Lower leg skin (tissue), 4 donors: Measurements from ENCODE around the gene ANKS6. TPM values are rescaled to one million over a fixed set of nuclear protein-coding genes. Genes with fewer than 3 reads are reported as not detected.

Experiments
- DNase-seq, 2 donors: peaks; one replicate each; pipeline ENCODE4 v3.0.0-alpha.2; 2019; ENCODE audit warnings: low spot score in 2 of 2
- H3K4me3 ChIP-seq: fragments of 200-600 bp; sonication (generic); 2 replicates; pipeline ENCODE4 v1.5.1; 2017; ENCODE audit warnings: mild to moderate bottlenecking, low read depth; ENCODE audit not compliant: poor library complexity, severe bottlenecking
- POLR2A ChIP-seq, 2 donors: fragments of 450-650 bp; IDR thresholded peaks; one replicate each; pipeline ENCODE4 v1.6.1; 2016 to 2017; ENCODE audit warnings: antibody characterized with exemption in 2 of 2, mild to moderate bottlenecking in 1 of 2, moderate library complexity in 1 of 2
- WGBS, 2 donors: methylation state at CpG; one replicate each; pipeline ENCODE4 v1.1.5; 2018; 5-methylcytosine and 5-hydroxymethylcytosine counted together
- intact Hi-C: fragments of 100-400 bp; cut with DNase I; formaldehyde crosslinking; loops from one replicate; pipeline ENCODE4 v1.15.0; 2023; ENCODE audit warnings: low total_unique reads
- total RNA-seq, 4 donors: library from RNA; depleted of rRNA; stranded (reverse); fragments of >200 nt; gene quantifications; one replicate each; pipeline ENCODE4 v1.1.0, GENCODE V29; 2016
- TF ChIP-seq, protein P1 (sequence below), 3 donors: fragments of 450-650 bp; IDR thresholded peaks; one replicate each; pipeline ENCODE4 v1.5.1; 2016; ENCODE audit warnings: antibody characterized with exemption in 3 of 3, mild to moderate bottlenecking in 3 of 3, moderate library complexity in 2 of 3

ANKS6 gene
- total RNA-seq, 4 donors from 2014 or later: 11.3 to 28.0 (median 19.1) TPM

DNA sequence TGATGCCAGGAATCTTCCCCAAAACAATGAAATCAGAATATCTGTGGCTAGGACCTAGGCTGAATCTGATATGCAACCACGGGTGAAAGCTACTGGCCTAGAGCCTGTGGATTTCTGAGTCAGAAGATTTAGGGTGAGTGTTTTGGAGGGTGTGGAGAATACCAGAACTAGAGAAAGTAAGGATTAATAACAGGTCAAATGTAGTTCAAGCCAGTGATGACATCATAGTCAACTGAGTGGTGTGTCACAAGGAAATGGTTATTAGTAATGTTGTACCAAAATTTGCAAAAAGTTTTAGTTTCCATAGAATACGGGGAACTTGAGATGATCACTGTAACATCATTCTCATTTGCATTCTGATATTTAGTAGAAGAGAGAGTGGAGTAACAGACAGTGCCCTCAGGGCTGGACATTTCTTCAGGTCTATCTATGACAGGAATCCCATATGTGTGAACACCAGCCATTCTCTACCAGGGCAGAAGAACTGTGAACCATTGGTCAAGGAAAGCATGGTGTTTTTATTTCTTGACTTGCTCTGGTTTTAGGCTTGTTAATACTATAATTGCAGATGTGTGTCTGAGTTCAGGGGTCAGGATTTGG is 14.8 kb upstream of the ANKS6 start:
- peak in 1 of 2 donors; percentile 23 for DNase-seq
- intact Hi-C loops: no loop called here
- WGBS, 2 donors: 56 to 57% methylated on average over 2 of the region's 2 CpGs
- TF ChIP-seq, protein P1, sequence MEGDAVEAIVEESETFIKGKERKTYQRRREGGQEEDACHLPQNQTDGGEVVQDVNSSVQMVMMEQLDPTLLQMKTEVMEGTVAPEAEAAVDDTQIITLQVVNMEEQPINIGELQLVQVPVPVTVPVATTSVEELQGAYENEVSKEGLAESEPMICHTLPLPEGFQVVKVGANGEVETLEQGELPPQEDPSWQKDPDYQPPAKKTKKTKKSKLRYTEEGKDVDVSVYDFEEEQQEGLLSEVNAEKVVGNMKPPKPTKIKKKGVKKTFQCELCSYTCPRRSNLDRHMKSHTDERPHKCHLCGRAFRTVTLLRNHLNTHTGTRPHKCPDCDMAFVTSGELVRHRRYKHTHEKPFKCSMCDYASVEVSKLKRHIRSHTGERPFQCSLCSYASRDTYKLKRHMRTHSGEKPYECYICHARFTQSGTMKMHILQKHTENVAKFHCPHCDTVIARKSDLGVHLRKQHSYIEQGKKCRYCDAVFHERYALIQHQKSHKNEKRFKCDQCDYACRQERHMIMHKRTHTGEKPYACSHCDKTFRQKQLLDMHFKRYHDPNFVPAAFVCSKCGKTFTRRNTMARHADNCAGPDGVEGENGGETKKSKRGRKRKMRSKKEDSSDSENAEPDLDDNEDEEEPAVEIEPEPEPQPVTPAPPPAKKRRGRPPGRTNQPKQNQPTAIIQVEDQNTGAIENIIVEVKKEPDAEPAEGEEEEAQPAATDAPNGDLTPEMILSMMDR (IDR thresholded peaks at IDR 0.05): no peak
- no peak for TF ChIP-seq POLR2A (IDR thresholded peaks at IDR 0.05)
- no peak overlapping the region for H3K4me3 ChIP-seq

- 77 to 79% methylated on average over 3 of the region's 3 CpGs for WGBS, 2 donors
- TF ChIP-seq, protein P1 (IDR thresholded peaks at IDR 0.05): no peak
- no peak for TF ChIP-seq POLR2A (IDR thresholded peaks at IDR 0.05)
- peak in 1 of 2 donors; percentile 40 for DNase-seq
- intact Hi-C loops: no loop called here
- H3K4me3 ChIP-seq: no peak overlapping the region
Measured at GRCh38 chr9:98810102-98810842, 13.9 kb upstream of the ANKS6 start.

DNA sequence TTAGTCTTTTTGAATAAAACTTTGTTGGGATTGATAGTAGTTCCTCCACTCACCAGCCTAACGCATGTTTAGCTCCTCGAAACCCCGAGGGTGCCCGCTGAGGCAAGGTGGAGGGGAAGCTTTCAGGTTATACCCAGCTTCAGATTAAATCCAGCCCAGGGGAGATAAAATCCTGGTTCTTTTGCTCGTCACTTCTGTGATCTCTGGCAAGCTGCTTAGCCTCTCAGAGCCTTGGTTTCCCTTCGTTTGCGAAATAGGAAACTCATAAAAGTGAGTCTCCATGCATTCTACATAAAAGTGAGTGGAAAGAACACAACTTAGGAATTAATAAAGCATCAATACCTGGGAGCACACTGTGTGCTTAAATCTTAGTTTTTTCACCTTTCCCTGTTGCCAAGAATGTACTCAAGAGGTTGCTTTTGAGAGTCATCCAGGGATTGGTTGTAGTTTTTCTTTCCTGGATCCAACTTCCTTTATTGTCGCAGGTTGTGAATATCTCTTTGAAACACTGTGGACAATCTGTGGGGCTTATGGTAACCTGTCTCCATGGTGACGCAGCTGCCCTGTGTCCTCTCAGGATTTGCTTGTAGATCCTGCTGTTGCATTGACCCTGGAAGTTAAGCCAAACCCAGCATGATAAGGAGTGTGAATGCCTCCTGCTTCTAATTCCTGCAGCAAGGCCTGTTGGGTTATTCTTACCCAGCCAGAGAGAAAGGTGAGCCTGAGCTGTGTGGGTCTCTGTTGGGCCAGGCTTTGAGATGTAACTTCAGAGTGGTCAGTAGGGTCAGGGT is 13.2 kb upstream of the ANKS6 start:
- TF ChIP-seq, protein P1 (IDR thresholded peaks at IDR 0.05): no peak
- TF ChIP-seq POLR2A (IDR thresholded peaks at IDR 0.05): no peak
- H3K4me3 ChIP-seq: no peak overlapping the region
- intact Hi-C loops: no loop called here

DNA sequence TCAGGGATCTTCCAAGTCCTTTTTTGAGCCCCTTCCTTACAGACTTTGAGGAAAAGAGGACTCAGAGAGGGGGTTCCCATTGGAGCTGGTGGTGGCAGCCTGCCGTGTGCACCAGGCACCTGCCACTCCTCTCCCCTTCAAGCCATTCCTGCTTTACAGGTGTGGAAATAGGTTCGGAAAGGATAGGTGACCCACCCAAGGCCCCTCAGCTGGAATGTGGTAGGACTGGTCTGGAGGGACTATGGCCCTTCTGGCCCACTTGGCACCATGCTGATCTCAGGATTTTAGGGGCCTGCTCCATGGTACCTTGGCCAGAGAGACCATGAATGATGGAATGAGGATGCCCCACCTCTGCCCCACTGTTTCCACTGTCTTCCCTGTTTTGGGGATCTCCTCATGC is 12.5 kb upstream of the ANKS6 start:
- WGBS, 2 donors: 74 to 83% methylated on average over 2 of the region's 2 CpGs
- H3K4me3 ChIP-seq: no peak overlapping the region
- DNase-seq: no peak
- TF ChIP-seq POLR2A (IDR thresholded peaks at IDR 0.05): no peak
- TF ChIP-seq, protein P1 (IDR thresholded peaks at IDR 0.05): no peak
- intact Hi-C loops: no loop called here

More for the DNA sequence above, 13.2 kb upstream of the ANKS6 start:
- DNase-seq: peak in 1 of 2 donors; percentile 57
- WGBS, 2 donors: 83% methylated on average over 9 of the region's 9 CpGs

DNA sequence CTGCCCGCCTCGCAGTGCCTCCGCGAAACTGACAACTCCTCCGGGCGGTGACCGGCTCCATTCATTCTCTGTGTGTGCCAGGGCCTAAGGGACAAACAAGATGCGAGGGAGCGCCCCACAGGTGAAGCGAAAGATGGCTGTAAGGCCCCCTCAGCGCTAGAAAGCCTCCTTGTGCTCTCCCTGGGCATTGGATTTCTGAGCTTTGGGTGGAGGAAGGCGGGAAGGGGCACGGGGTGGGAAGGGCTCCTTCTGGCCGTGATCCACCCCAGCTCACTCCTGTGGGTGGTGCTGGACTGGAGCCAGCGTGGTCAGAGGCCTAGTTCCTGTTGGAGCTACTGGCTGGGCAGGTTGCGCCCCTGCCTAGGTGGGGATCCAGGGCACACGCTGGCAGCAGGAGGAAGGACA is 12.1 kb upstream of the ANKS6 start:
- TF ChIP-seq POLR2A (IDR thresholded peaks at IDR 0.05): no peak
- H3K4me3 ChIP-seq: peak overlapping the region; percentile 26
- intact Hi-C loops: no loop called here
- WGBS, 2 donors: 21 to 30% methylated on average over 14 to 16 of the region's 17 CpGs
- peak in 1 of 2 donors; percentile 83 for DNase-seq

GRCh38 chr9:98807814-98808195 is 11.4 kb upstream of the ANKS6 start:
- DNase-seq: peak in 1 of 2 donors; percentile 83
- 0 to 1% methylated on average over 17 to 29 of the region's 46 CpGs for WGBS, 2 donors
- intact Hi-C loops: no loop called here
- TF ChIP-seq POLR2A (IDR thresholded peaks at IDR 0.05): no peak
- TF ChIP-seq, protein P1 (IDR thresholded peaks at IDR 0.05): no peak
- H3K4me3 ChIP-seq: peak overlapping the region; percentile 26
